DND-41 (cell line): ENCODE results near the gene CLBA1.

ENCODE experiments used
- ATAC-seq: fragments of 200-7000 bp; cut with Tn5 transposase; 3 replicates; pipeline ENCODE4 v1.9.1; 2021; ENCODE audit warnings: low read depth; ENCODE audit not compliant: insufficient read depth
- DNase-seq: peaks from one replicate; pipeline ENCODE4 v3.0.0-alpha.2; 2020
- H2AFZ ChIP-seq: 2 replicates; pipeline ENCODE4 v1.6.0; 2012; ENCODE audit warnings: low read depth, low read length
- H3K27ac ChIP-seq: 2 replicates; pipeline ENCODE4 v1.5.1; 2012; ENCODE audit warnings: low read length, inconsistent platforms
- H3K27me3 ChIP-seq: fragments of 200-600 bp; sonication (generic); 2 replicates; pipeline ENCODE4 v1.6.0; 2012; ENCODE audit warnings: low read length, mild to moderate bottlenecking, inconsistent platforms; ENCODE audit not compliant: insufficient read depth, poor library complexity
- H3K36me3 ChIP-seq: 2 replicates; pipeline ENCODE4 v1.5.1; 2012; ENCODE audit warnings: low read length, inconsistent platforms; ENCODE audit not compliant: insufficient read depth
- H3K4me1 ChIP-seq: 2 replicates; pipeline ENCODE4 v1.5.1; 2012; ENCODE audit warnings: mild to moderate bottlenecking, low read length; ENCODE audit not compliant: insufficient read depth
- H3K4me2 ChIP-seq: 2 replicates; pipeline ENCODE4 v1.6.0; 2012; ENCODE audit warnings: mild to moderate bottlenecking, moderate library complexity, low read length, inconsistent platforms; ENCODE audit not compliant: insufficient read depth
- H3K4me3 ChIP-seq, 2 experiments: fragments of 200-600 bp in 1 of 2; shearing (Covaris generic) in 1 of 2; 2 replicates each; pipeline ENCODE4 v1.5.1; 2012 to 2016; ENCODE audit warnings: inconsistent platforms in 2 of 2, low read length in 2 of 2, mild to moderate bottlenecking in 2 of 2, low read depth in 1 of 2, moderate library complexity in 1 of 2
- H3K79me2 ChIP-seq: 2 replicates; pipeline ENCODE4 v1.6.0; 2012; ENCODE audit warnings: low read length, inconsistent platforms; ENCODE audit not compliant: insufficient read depth
- H3K9ac ChIP-seq: 2 replicates; pipeline ENCODE4 v1.6.0; 2012; ENCODE audit warnings: low read depth, mild to moderate bottlenecking, inconsistent platforms, low read length, moderate library complexity
- H3K9me3 ChIP-seq: 2 replicates; pipeline ENCODE4 v1.5.1; 2012; ENCODE audit warnings: low read length, moderate library complexity, mild to moderate bottlenecking, inconsistent platforms; ENCODE audit not compliant: insufficient read depth, severe bottlenecking
- H4K20me1 ChIP-seq: 2 replicates; pipeline ENCODE4 v1.6.0; 2012; ENCODE audit warnings: low read length; ENCODE audit not compliant: insufficient read depth
- EZH2 ChIP-seq: IDR thresholded peaks from 3 replicates; pipeline ENCODE4 v1.6.1; 2012; ENCODE audit warnings: borderline replicate concordance, low read depth, mild to moderate bottlenecking, moderate library complexity, low read length, inconsistent platforms; ENCODE audit not compliant: severe bottlenecking
- TF ChIP-seq, protein P1 (sequence below): IDR thresholded peaks from 2 replicates; pipeline ENCODE4 v1.5.1; 2012; ENCODE audit warnings: borderline replicate concordance, low read length, moderate library complexity, mild to moderate bottlenecking; ENCODE audit not compliant: poor library complexity, severe bottlenecking; ENCODE audit errors: extremely low read depth

The CLBA1 gene

DNA sequence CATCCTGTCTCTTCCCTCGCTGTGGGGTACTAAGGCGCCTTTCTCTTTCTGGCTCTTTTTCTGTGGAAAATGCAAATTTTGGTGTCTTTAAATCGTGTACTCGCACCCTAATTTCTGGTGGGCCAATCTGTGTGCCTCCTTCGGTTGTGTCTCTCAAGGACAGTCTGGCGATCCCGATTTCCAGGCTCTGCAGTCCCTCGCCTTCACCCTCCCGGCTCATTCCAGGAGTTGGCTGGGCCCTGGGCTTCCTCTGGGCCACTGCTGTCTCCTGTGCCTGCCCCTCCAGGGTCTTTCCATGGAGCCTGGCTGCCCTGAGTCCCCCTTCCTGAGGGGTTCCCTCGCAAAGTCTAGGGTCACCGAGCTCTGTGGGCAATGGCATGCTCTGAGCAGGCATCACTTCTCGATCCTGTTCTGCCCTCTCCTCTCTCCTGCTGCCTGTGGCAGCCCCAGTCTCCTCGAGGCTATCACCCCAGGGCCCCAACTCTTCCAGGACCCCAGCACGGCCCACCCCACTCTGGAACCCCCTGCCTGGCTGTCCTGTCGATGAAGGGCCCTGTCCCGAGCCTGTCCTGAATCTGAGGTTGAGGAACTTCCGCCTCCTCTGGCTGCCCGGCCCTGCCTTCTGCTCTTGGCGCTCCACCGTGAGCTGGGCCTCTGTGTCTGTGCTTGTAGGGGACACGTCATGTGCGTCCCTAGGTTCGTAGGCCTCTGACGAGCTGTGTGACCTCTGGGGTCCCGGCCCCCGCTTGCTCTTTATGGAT lies 31.5 kb upstream of the CLBA1 start:
- no peak overlapping the region for H3K9ac ChIP-seq
- ATAC-seq: no peak
- no peaks in the 10 kb centered on the region for H3K4me1 ChIP-seq
- H4K20me1 ChIP-seq: no peaks in the 10 kb centered on the region
- DNase-seq: no peak
- no peaks in the 10 kb centered on the region for H3K27me3 ChIP-seq
- H3K36me3 ChIP-seq: no peaks in the 10 kb centered on the region
- H3K9me3 ChIP-seq: no peaks in the 10 kb centered on the region
- no peaks in the 10 kb centered on the region for H3K79me2 ChIP-seq
- H3K27ac ChIP-seq: no peak overlapping the region
- no peak for TF ChIP-seq EZH2
- TF ChIP-seq, protein P1, sequence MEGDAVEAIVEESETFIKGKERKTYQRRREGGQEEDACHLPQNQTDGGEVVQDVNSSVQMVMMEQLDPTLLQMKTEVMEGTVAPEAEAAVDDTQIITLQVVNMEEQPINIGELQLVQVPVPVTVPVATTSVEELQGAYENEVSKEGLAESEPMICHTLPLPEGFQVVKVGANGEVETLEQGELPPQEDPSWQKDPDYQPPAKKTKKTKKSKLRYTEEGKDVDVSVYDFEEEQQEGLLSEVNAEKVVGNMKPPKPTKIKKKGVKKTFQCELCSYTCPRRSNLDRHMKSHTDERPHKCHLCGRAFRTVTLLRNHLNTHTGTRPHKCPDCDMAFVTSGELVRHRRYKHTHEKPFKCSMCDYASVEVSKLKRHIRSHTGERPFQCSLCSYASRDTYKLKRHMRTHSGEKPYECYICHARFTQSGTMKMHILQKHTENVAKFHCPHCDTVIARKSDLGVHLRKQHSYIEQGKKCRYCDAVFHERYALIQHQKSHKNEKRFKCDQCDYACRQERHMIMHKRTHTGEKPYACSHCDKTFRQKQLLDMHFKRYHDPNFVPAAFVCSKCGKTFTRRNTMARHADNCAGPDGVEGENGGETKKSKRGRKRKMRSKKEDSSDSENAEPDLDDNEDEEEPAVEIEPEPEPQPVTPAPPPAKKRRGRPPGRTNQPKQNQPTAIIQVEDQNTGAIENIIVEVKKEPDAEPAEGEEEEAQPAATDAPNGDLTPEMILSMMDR: no peak
- no peak overlapping the region for H3K4me3 ChIP-seq
- H2AFZ ChIP-seq: no peak overlapping the region
- H3K4me2 ChIP-seq: no peak overlapping the region

DNA sequence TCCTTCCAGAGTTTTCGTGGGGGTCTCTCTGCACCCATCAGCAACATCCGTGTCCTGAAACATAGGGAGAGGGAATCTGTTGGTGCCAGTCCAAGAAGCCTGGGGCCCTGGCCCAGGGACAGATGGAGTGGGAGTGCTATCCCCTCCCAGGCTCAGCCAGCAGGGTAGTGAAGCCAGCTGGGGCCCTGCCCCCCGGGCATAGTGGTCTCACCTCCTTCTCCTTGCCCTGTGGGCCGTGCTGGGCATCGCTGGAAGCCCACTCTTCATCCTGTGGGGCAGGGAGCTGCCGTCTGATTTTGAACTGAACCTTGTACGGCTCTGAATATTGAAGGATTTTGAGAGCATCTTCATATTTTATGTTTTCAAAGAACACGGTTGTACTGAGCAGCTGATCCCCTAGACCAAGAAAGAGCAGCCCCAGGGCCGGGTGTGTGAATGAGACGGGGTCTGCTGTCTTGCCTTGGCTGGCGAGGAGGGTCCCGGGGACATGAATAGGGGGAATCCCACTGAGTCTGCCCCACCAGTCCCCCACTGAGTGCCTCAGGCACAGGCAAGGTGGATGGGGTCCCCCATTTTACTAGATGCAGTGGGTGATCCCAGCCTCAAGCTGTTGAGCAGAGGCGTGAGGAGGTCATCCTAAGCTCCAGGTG lies 30.7 kb upstream of the CLBA1 start:
- no peaks in the 10 kb centered on the region for H3K27me3 ChIP-seq
- H3K4me2 ChIP-seq: no peak overlapping the region
- no peak overlapping the region for H2AFZ ChIP-seq
- no peaks in the 10 kb centered on the region for H3K79me2 ChIP-seq
- H4K20me1 ChIP-seq: no peaks in the 10 kb centered on the region
- H3K36me3 ChIP-seq: no peaks in the 10 kb centered on the region
- no peak overlapping the region for H3K4me3 ChIP-seq
- ATAC-seq (no peak), DNase-seq (no peak)
- H3K27ac ChIP-seq: no peak overlapping the region
- H3K9ac ChIP-seq: no peak overlapping the region
- no peaks in the 10 kb centered on the region for H3K9me3 ChIP-seq
- no peak for TF ChIP-seq EZH2
- TF ChIP-seq, protein P1: no peak
- H3K4me1 ChIP-seq: no peaks in the 10 kb centered on the region

DNA sequence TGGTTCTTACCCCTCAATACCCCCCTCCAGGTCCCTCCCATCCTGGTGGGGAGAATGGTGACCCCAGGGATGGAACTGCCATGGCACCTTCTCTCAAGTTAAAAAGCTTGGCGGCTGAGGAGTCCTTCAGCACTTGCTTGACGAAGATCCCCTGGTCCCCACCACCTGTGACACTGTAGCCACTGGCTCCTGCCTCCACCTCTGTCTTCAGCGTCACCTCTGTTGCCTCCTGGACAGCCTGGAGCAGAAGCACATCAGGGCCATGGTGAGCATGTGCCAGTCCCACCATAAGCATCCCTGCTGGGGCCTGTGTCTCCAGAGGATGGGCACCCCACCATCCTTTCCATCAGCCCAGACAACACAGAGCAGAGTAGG lies 30.2 kb upstream of the CLBA1 start:
- no peak overlapping the region for H2AFZ ChIP-seq
- H3K36me3 ChIP-seq: no peaks in the 10 kb centered on the region
- TF ChIP-seq, protein P1: no peak
- no peak for TF ChIP-seq EZH2

More for the DNA sequence above, 30.2 kb upstream of the CLBA1 start:
- Histone ChIP-seq H3K9ac (no peak overlapping the region), H3K79me2 (no peaks in the 10 kb centered on the region), H3K9me3 (no peaks in the 10 kb centered on the region), H3K27me3 (no peaks in the 10 kb centered on the region), H3K4me2 (no peak overlapping the region), H3K4me1 (no peaks in the 10 kb centered on the region), H3K27ac (no peak overlapping the region), H4K20me1 (no peaks in the 10 kb centered on the region), H3K4me3 (no peak overlapping the region)
- DNase-seq (no peak), ATAC-seq (no peak)
